ENCODE data around the gene FAM222A.

DNA sequence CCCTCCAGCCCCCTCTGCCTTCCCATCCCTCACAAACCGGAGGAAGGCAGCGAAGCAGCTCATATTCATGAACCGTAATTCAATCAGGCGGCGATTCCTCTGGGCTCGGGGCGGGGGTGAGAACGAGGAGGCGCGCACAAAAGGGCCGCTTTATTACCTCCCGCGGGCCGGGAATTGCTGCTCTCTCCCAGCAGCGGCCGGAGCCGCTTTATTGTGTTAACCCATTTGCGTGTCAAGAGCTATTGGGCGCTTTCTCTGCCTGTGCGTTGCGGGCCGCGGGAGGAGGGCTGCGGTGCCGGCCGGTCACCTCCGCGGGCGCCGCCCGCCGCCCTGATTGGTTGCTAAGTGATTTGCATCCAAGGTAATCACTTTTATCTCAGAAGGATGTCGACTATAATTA is 4.8 kb downstream of the FAM222A start:
- no peak for TF ChIP-seq CTCF (IDR thresholded peaks at IDR 0.05; ENCODE audit: poor library complexity, severe bottlenecking)
- TF ChIP-seq EZH2 (IDR thresholded peaks at IDR 0.05; ENCODE audit: borderline replicate concordance, insufficient read depth, low read length, poor library complexity, severe bottlenecking), result no peak
- TF ChIP-seq, protein P1, sequence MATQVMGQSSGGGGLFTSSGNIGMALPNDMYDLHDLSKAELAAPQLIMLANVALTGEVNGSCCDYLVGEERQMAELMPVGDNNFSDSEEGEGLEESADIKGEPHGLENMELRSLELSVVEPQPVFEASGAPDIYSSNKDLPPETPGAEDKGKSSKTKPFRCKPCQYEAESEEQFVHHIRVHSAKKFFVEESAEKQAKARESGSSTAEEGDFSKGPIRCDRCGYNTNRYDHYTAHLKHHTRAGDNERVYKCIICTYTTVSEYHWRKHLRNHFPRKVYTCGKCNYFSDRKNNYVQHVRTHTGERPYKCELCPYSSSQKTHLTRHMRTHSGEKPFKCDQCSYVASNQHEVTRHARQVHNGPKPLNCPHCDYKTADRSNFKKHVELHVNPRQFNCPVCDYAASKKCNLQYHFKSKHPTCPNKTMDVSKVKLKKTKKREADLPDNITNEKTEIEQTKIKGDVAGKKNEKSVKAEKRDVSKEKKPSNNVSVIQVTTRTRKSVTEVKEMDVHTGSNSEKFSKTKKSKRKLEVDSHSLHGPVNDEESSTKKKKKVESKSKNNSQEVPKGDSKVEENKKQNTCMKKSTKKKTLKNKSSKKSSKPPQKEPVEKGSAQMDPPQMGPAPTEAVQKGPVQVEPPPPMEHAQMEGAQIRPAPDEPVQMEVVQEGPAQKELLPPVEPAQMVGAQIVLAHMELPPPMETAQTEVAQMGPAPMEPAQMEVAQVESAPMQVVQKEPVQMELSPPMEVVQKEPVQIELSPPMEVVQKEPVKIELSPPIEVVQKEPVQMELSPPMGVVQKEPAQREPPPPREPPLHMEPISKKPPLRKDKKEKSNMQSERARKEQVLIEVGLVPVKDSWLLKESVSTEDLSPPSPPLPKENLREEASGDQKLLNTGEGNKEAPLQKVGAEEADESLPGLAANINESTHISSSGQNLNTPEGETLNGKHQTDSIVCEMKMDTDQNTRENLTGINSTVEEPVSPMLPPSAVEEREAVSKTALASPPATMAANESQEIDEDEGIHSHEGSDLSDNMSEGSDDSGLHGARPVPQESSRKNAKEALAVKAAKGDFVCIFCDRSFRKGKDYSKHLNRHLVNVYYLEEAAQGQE (IDR thresholded peaks at IDR 0.05; ENCODE audit: borderline replicate concordance), result peak; percentile 60
- TF ChIP-seq POLR2AphosphoS5 (IDR thresholded peaks at IDR 0.05), result no peak
- TF ChIP-seq EP300 (conservative IDR thresholded peaks at IDR 0.05; ENCODE audit: poor library complexity, severe bottlenecking), result no peak
- TF ChIP-seq MXI1 (conservative IDR thresholded peaks at IDR 0.05; ENCODE audit: poor library complexity, severe bottlenecking), result no peak
- TF ChIP-seq TAF1 (IDR thresholded peaks at IDR 0.05; ENCODE audit: low read depth), result no peak
- TF ChIP-seq RAD21 (conservative IDR thresholded peaks at IDR 0.05), result no peak

All from neural cell (in vitro differentiated cells).